Measurements from ENCODE around the gene LCN1.

DNA sequence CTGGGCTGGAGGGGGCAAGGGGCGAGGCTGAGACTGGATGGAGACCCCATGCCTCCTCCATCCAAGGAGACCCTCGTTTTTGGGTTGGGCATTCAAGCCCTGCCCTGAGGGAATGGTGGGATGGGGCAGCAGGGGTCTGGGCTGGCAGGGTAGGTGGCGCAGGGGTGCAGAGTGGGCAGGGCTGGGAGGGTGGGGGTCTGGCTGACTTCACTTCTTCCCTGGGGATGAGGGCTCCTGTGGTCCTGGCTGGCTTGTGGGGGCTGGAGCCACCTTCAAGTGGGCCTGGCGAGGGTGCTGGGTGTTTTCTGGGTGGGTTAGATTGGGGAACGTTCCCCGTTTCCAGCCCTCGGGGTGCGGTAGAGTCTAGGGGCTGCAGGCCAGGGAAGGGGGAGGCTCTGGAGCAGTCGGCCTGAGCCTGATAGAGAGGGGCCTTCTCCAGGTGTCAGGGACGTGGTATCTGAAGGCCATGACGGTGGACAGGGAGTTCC is 412 bp downstream of the LCN1 start:
- no peak for TF ChIP-seq POLR2A (IDR thresholded peaks at IDR 0.05; ENCODE audit: low read length)
- TF ChIP-seq GATA1 (IDR thresholded peaks at IDR 0.05; ENCODE audit: low read depth, low read length) = no peak

All from erythroblast (primary cell).